Heart left ventricle (tissue), 16 donors: ENCODE measurements around the gene MTURN. TPM values are rescaled to one million over a fixed set of nuclear protein-coding genes. Genes with fewer than 3 reads are reported as not detected.

ENCODE experiments used
- ATAC-seq, 4 donors: fragments of 200-7000 bp; cut with Tn5 transposase; one replicate each; pipeline ENCODE4 v1.9.1; 2020 to 2022; ENCODE audit warnings: moderate library complexity in 4 of 4, mild to moderate bottlenecking in 3 of 4, moderate number of reproducible peaks in 1 of 4
- DNase-seq, 5 donors: peaks; one replicate each; pipeline ENCODE4 v3.0.0-alpha.2; 2020
- H3K27ac ChIP-seq, 12 donors: fragments of 200-600 bp; sonication (generic) in 4 of 12; one replicate each; pipeline versions ENCODE4 v1.5.0 to v1.8.0; 2016 to 2022; ENCODE audit warnings: mild to moderate bottlenecking in 2 of 12
- H3K27me3 ChIP-seq, 9 donors: fragments of 200-600 bp; sonication (generic) in 2 of 9; one replicate each; pipeline versions ENCODE4 v1.5.1 to v1.8.0; 2016 to 2022; ENCODE audit warnings: mild to moderate bottlenecking in 3 of 9
- H3K36me3 ChIP-seq, 9 donors: fragments of 200-600 bp; sonication (generic) in 2 of 9; one replicate each; pipeline versions ENCODE4 v1.5.0 to v1.8.0; 2018 to 2022; ENCODE audit warnings: mild to moderate bottlenecking in 2 of 9
- H3K4me1 ChIP-seq, 12 donors: fragments of 200-600 bp; sonication (generic) in 4 of 12; one replicate each; pipeline versions ENCODE4 v1.5.0 to v1.8.0; 2016 to 2022; ENCODE audit warnings: mild to moderate bottlenecking in 3 of 12
- H3K4me3 ChIP-seq, 12 donors: fragments of 200-600 bp; sonication (generic) in 4 of 12; one replicate each; pipeline versions ENCODE4 v1.5.0 to v1.8.0; 2017 to 2022; ENCODE audit warnings: mild to moderate bottlenecking in 9 of 12, moderate library complexity in 4 of 12
- H3K9me3 ChIP-seq, 12 donors: fragments of 200-600 bp; sonication (generic) in 4 of 12; one replicate each; pipeline versions ENCODE4 v1.5.0 to v1.8.0; 2016 to 2022; ENCODE audit warnings: mild to moderate bottlenecking in 1 of 12
- CTCF ChIP-seq, 12 donors: fragments of 200-600 bp; sonication (generic) in 4 of 12; IDR thresholded peaks; one replicate each; pipeline versions ENCODE4 v1.5.0 to v1.8.0; 2018 to 2022; ENCODE audit warnings: antibody characterized with exemption in 12 of 12, mild to moderate bottlenecking in 5 of 12
- POLR2A ChIP-seq, 2 donors: fragments of 450-650 bp; IDR thresholded peaks; one replicate each; pipeline ENCODE4 v1.6.1; 2017; ENCODE audit warnings: antibody characterized with exemption in 2 of 2, mild to moderate bottlenecking in 2 of 2, moderate library complexity in 2 of 2
- WGBS, 4 donors: extraction: QIAGEN DNeasy Blood & Tissue Kit in 2 of 4; methylation state at CpG; one replicate each; pipeline versions ENCODE4 v1.1.5 to v1.1.7; 2013 to 2018; 5-methylcytosine and 5-hydroxymethylcytosine counted together
- intact Hi-C, 10 donors: fragments of 100-400 bp; cut with DNase I; formaldehyde crosslinking; loops; one replicate each; pipeline versions ENCODE4 v1.11.1 to v1.14.2; 2022
- polyA plus RNA-seq, 2 donors: library from polyadenylated mRNA; stranded (reverse); fragments of 200-250 nt; gene quantifications; one replicate each; pipeline ENCODE4 v1.2.3, GENCODE V29; 2013
- total RNA-seq, 9 donors: library from RNA; depleted of rRNA in 2 of 9; stranded (reverse); fragments of >200 nt in 2 of 9; fragmentation: NEBNext Ultra II Directional in 3 of 9; extraction: Animal tissue kit (Norgen Biotek cat#: 25700) in 3 of 9; gene quantifications; one replicate each; pipeline versions ENCODE4 v1.1.0 to v1.2.4, GENCODE V29; 2016 to 2023
- donor health status: ischemic (EF 13 %, LVEDD 7.1; RV severe dilation, severe dysfunction).
- donor health status: healthy with polysubstance abuse.
- donor health status: DM: no; HTN: yes; CAD: no.
- donor health status: DM: no; HTN: no; CAD: no.
- donor health status: ischemic (EF 25% LVEDD 6.9; RV normal size, moderate dysfunction).
- donor health status: ischemic (EF 25% LVEDD 5.7; RV mildly dilated, moderate dysfunction).
- donor health status: healthy.
- donor health status: DM: yes; HTN: yes; CAD: no.
- donor health status: ischemic (EF 35%, LVEDD 5.7; RV mildly dilated, moderate dysfunction).
- donor health status: nonischemic (EF 11% LVEDD 7.7; RV severe dilation, severe dysfunction).
- donor health status: DM: yes; HTN: yes; CAD: no.
- donor health status: PGD.
- donor health status: ischemic (EF 29% LVEDD 5.4; RV normal size, mild dysfunction).
- donor health status: nonischemic (EF 23%, LVEDD 6.1; RV moderate dilation, normal function).

MTURN gene
- total and polyA plus RNA-seq, 11 donors: 7.7 to 45.2 (median 21.3) TPM

GRCh38 chr7:30175180-30175579, 40.4 kb downstream of the MTURN start:
- no peaks in the 10 kb centered on the region for H3K9me3 ChIP-seq
- H3K36me3 ChIP-seq: no peaks in the 10 kb centered on the region
- 25 to 32% (median 29%) methylated on average over 3 of the region's 3 CpGs for WGBS, 4 donors
- DNase-seq (no peak), ATAC-seq (no peak)
- H3K4me1 ChIP-seq: peaks cover 0 to 94% (median 45%) of the 10 kb centered on the region in 12 donors
- TF ChIP-seq CTCF (IDR thresholded peaks at IDR 0.05) (no peak), POLR2A (IDR thresholded peaks at IDR 0.05) (no peak)
- H3K27ac ChIP-seq: peak overlapping the region in 4 of 12 donors; percentile 12 to 82 (median 48)
- no peaks in the 10 kb centered on the region for H3K27me3 ChIP-seq
- H3K4me3 ChIP-seq: no peak overlapping the region
- intact Hi-C loops: loop anchor here in 4 of 10 donors (5.0 to 10.0 kb wide), 3 partner anchors 52 to 80 kb away; no protein-coding TSS in a partner anchor

GRCh38 chr7:30175636-30176147, 40.9 kb downstream of the MTURN start:
- Histone ChIP-seq H3K36me3 (no peaks in the 10 kb centered on the region), H3K4me3 (no peak overlapping the region), H3K27ac (peak overlapping the region in 3 of 12 donors; percentile 20 to 82 (median 76)), H3K27me3 (no peaks in the 10 kb centered on the region), H3K9me3 (no peaks in the 10 kb centered on the region), H3K4me1 (peaks cover 0 to 88% (median 45%) of the 10 kb centered on the region in 12 donors)
- TF ChIP-seq POLR2A (IDR thresholded peaks at IDR 0.05): no peak
- no peak for TF ChIP-seq CTCF (IDR thresholded peaks at IDR 0.05)
- DNase-seq (no peak), ATAC-seq (no peak)
- WGBS, 4 donors: 78 to 86% (median 80%) methylated on average over 7 of the region's 7 CpGs
- intact Hi-C loops: loop anchor here in 4 of 10 donors (5.0 to 10.0 kb wide), 3 partner anchors 52 to 79 kb away; no protein-coding TSS in a partner anchor

- TF ChIP-seq POLR2A (IDR thresholded peaks at IDR 0.05): no peak
- no peak for TF ChIP-seq CTCF (IDR thresholded peaks at IDR 0.05)
- H3K4me1 ChIP-seq: peaks cover 0 to 79% (median 45%) of the 10 kb centered on the region in 12 donors
- no peaks in the 10 kb centered on the region for H3K36me3 ChIP-seq
- no peak for ATAC-seq
- no peak for DNase-seq
- intact Hi-C loops: loop anchor here in 4 of 10 donors (5.0 to 10.0 kb wide), 3 partner anchors 51 to 78 kb away; no protein-coding TSS in a partner anchor
- no peaks in the 10 kb centered on the region for H3K9me3 ChIP-seq
- no peak overlapping the region for H3K4me3 ChIP-seq
- WGBS, 4 donors: 75 to 82% (median 79%) methylated on average over 5 to 6 of the region's 6 CpGs
- H3K27ac ChIP-seq: peak overlapping the region in 1 of 12 donors; percentile 77
- H3K27me3 ChIP-seq: no peaks in the 10 kb centered on the region
Measured at GRCh38 chr7:30176463-30177109, 41.8 kb downstream of the MTURN start.

GRCh38 chr7:30177186-30177585, 42.4 kb downstream of the MTURN start:
- TF ChIP-seq CTCF (IDR thresholded peaks at IDR 0.05) (no peak), POLR2A (IDR thresholded peaks at IDR 0.05) (no peak)
- H3K27ac ChIP-seq: peak overlapping the region in 1 of 12 donors; percentile 77
- no peak for ATAC-seq
- no peaks in the 10 kb centered on the region for H3K9me3 ChIP-seq
- H3K4me3 ChIP-seq: no peak overlapping the region
- 92 to 98% (median 94%) methylated on average over 5 of the region's 5 CpGs for WGBS, 4 donors
- H3K36me3 ChIP-seq: no peaks in the 10 kb centered on the region
- peaks cover 0 to 74% (median 45%) of the 10 kb centered on the region in 12 donors for H3K4me1 ChIP-seq
- intact Hi-C loops: loop anchor here in 4 of 10 donors (5.0 to 10.0 kb wide), 3 partner anchors 50 to 78 kb away; no protein-coding TSS in a partner anchor
- no peaks in the 10 kb centered on the region for H3K27me3 ChIP-seq
- DNase-seq: no peak
